H1 (cell line): ENCODE measurements around the gene SLC37A1. TPM values are rescaled to one million over a fixed set of nuclear protein-coding genes. Genes with fewer than 3 reads are reported as not detected.

Experiments used
- CTCF ChIA-PET: fragments of 300-600 bp; sonication (Branson Sonifier 250); formaldehyde crosslinking; loops from one replicate; lab custom pipeline; 2021; ENCODE audit not compliant: partially characterized antibody; lab: Charles Lee
- POLR2A ChIA-PET: fragments of 300-600 bp; sonication (Branson Sonifier 250); formaldehyde crosslinking; loops from one replicate; lab custom pipeline; 2021; ENCODE audit warnings: inconsistent platforms; ENCODE audit not compliant: partially characterized antibody; lab: Charles Lee
- DNase-seq, 2 experiments: peaks; one replicate each; pipeline versions ENCODE4 v3.0.0 to v3.0.0-alpha.2; 2010 to 2022; ENCODE audit warnings: low spot score in 2 of 2, low read depth in 1 of 2, mixed read lengths in 1 of 2
- FAIRE-seq: peaks from 2 replicates; lab custom pipeline; 2011; peaks lifted over from hg19 to GRCh38; lab: Jason Lieb, UNC
- H2AFZ ChIP-seq: 2 replicates; pipeline ENCODE4 v1.8.1; 2012; ENCODE audit warnings: low read length, inconsistent platforms
- H2AK5ac ChIP-seq: 2 replicates; pipeline ENCODE4 v1.6.1; 2013; ENCODE audit warnings: low read depth, low read length
- H2BK120ac ChIP-seq: replicated peaks from 2 replicates; pipeline ENCODE3; 2013; ENCODE audit warnings: low read depth, low read length, inconsistent platforms
- H2BK12ac ChIP-seq: 2 replicates; pipeline ENCODE4 v1.6.1; 2013; ENCODE audit warnings: low read depth, low read length
- H2BK15ac ChIP-seq: 2 replicates; pipeline ENCODE4 v1.6.1; 2013; ENCODE audit warnings: low read length
- H2BK20ac ChIP-seq: 2 replicates; pipeline ENCODE4 v1.6.1; 2013; ENCODE audit warnings: low read length
- H2BK5ac ChIP-seq: 2 replicates; pipeline ENCODE4 v1.6.1; 2013; ENCODE audit warnings: low read depth, low read length
- H3K14ac ChIP-seq: 2 replicates; pipeline ENCODE4 v1.6.1; 2013; ENCODE audit warnings: inconsistent platforms; ENCODE audit not compliant: insufficient read length
- H3K18ac ChIP-seq: 2 replicates; pipeline ENCODE4 v1.6.1; 2013; ENCODE audit warnings: low read length; ENCODE audit errors: extremely low read depth
- H3K23ac ChIP-seq: 2 replicates; pipeline ENCODE4 v1.6.1; 2013; ENCODE audit warnings: inconsistent platforms; ENCODE audit not compliant: insufficient read length
- H3K23me2 ChIP-seq: 2 replicates; pipeline ENCODE4 v1.6.1; 2013; ENCODE audit warnings: low read depth, low read length
- H3K27ac ChIP-seq: 2 replicates; pipeline ENCODE4 v1.6.1; 2011; ENCODE audit warnings: low read depth, low read length, inconsistent platforms
- H3K27me3 ChIP-seq, 4 experiments: replicated peaks in 1 of 4; 1 replicate in 1 of 4; 2 replicates in 3 of 4; pipeline versions ENCODE4 v1.6.1 to v1.8.1; 2011 to 2013; ENCODE audit warnings: low read length in 3 of 4, mild to moderate bottlenecking in 3 of 4, inconsistent platforms in 2 of 4, mixed read lengths in 2 of 4, moderate library complexity in 1 of 4; ENCODE audit not compliant: control insufficient read depth in 3 of 4, insufficient read depth in 3 of 4; ENCODE audit errors: extremely low read depth in 1 of 4
- H3K36me3 ChIP-seq, 4 experiments: 2 replicates each; pipeline versions ENCODE4 v1.6.1 to v1.8.1; 2011 to 2013; ENCODE audit warnings: mild to moderate bottlenecking in 4 of 4, low read length in 3 of 4, moderate library complexity in 2 of 4, control low read depth in 1 of 4, inconsistent platforms in 1 of 4; ENCODE audit not compliant: insufficient read depth in 4 of 4, control insufficient read depth in 2 of 4
- H3K4ac ChIP-seq: replicated peaks from 2 replicates; pipeline ENCODE3; 2013; ENCODE audit warnings: low read length, low read depth, mixed read lengths, inconsistent platforms; ENCODE audit not compliant: insufficient read length
- H3K4me1 ChIP-seq, 4 experiments: replicated peaks in 1 of 4; 1 replicate in 1 of 4; 2 replicates in 3 of 4; pipeline versions ENCODE4 v1.6.1 to v1.8.1; 2011 to 2013; ENCODE audit warnings: low read length in 3 of 4, inconsistent platforms in 2 of 4, mixed read lengths in 1 of 4; ENCODE audit not compliant: insufficient read depth in 4 of 4, control insufficient read depth in 3 of 4
- H3K4me2 ChIP-seq, 2 experiments: 2 replicates each; pipeline versions ENCODE4 v1.6.1 to v1.8.1; 2011 to 2013; ENCODE audit warnings: low read depth in 2 of 2, low read length in 2 of 2, control low read depth in 1 of 2, inconsistent platforms in 1 of 2, mild to moderate bottlenecking in 1 of 2; ENCODE audit not compliant: insufficient read depth in 1 of 2
- H3K4me3 ChIP-seq, 4 experiments: fragments of 200-600, 300-600 bp in 1 of 4; sonication (generic), shearing (Covaris generic), sonication (Bioruptor Twin) in 1 of 4; 2 replicates each; pipeline versions ENCODE4 v1.5.1 to v1.8.1; 2011 to 2016; ENCODE audit warnings: low read length in 4 of 4, low read depth in 3 of 4, control low read depth in 2 of 4, inconsistent platforms in 2 of 4, mild to moderate bottlenecking in 2 of 4, mixed read lengths in 1 of 4, moderate library complexity in 1 of 4; ENCODE audit not compliant: insufficient read depth in 2 of 4; ENCODE audit errors: extremely low read depth in 1 of 4
- H3K56ac ChIP-seq: replicated peaks from 2 replicates; pipeline ENCODE3; 2013; ENCODE audit warnings: low read depth, mild to moderate bottlenecking, mixed read lengths, low read length, inconsistent platforms; ENCODE audit not compliant: insufficient read length
- H3K79me1 ChIP-seq: 2 replicates; pipeline ENCODE4 v1.6.1; 2013; ENCODE audit warnings: low read depth, low read length, control low read depth
- H3K79me2 ChIP-seq, 2 experiments: 2 replicates each; pipeline versions ENCODE4 v1.6.1 to v1.8.1; 2012 to 2013; ENCODE audit warnings: low read length in 2 of 2, mild to moderate bottlenecking in 2 of 2, inconsistent platforms in 1 of 2; ENCODE audit not compliant: insufficient read depth in 2 of 2, control insufficient read depth in 1 of 2
- H3K9ac ChIP-seq, 4 experiments: replicated peaks in 1 of 4; 1 replicate in 1 of 4; 2 replicates in 3 of 4; pipeline versions ENCODE4 v1.6.1 to v1.8.1; 2011 to 2013; ENCODE audit warnings: low read depth in 3 of 4, low read length in 3 of 4, control low read depth in 2 of 4, mild to moderate bottlenecking in 2 of 4, moderate library complexity in 2 of 4, inconsistent platforms in 1 of 4; ENCODE audit errors: extremely low read depth in 1 of 4
- H3K9me3 ChIP-seq, 2 experiments: 2 replicates each; pipeline versions ENCODE4 v1.6.1 to v1.8.1; 2012 to 2013; ENCODE audit warnings: mild to moderate bottlenecking in 2 of 2, moderate library complexity in 2 of 2, control low read depth in 1 of 2, inconsistent platforms in 1 of 2, low read depth in 1 of 2, low read length in 1 of 2, mixed read lengths in 1 of 2; ENCODE audit not compliant: insufficient read depth in 2 of 2
- H4K20me1 ChIP-seq, 2 experiments: replicated peaks in 1 of 2; 2 replicates each; pipeline versions ENCODE3 to v1.8.1; 2011 to 2013; ENCODE audit warnings: inconsistent platforms in 2 of 2, low read length in 2 of 2, mild to moderate bottlenecking in 1 of 2; ENCODE audit not compliant: insufficient read depth in 2 of 2, control insufficient read depth in 1 of 2
- H4K5ac ChIP-seq: 2 replicates; pipeline ENCODE4 v1.6.1; 2013; ENCODE audit warnings: low read length, low read depth, mixed read lengths, inconsistent platforms; ENCODE audit not compliant: insufficient read length
- H4K8ac ChIP-seq: 2 replicates; pipeline ENCODE4 v1.8.0; 2013; ENCODE audit warnings: mild to moderate bottlenecking, moderate library complexity, low read length, inconsistent platforms; ENCODE audit not compliant: insufficient read depth; ENCODE audit errors: extremely low read depth
- H4K91ac ChIP-seq: replicated peaks from 2 replicates; pipeline ENCODE3; 2013; ENCODE audit warnings: low read length, mixed read lengths, inconsistent platforms; ENCODE audit not compliant: insufficient read length
- FOSL1 ChIP-seq: IDR thresholded peaks from 2 replicates; pipeline ENCODE4 v1.6.1; 2011; ENCODE audit warnings: mild to moderate bottlenecking, low read depth, low read length, moderate library complexity; ENCODE audit not compliant: insufficient read depth
- HDAC6 ChIP-seq: IDR thresholded peaks from one replicate; pipeline ENCODE4 v1.7.1; 2012; ENCODE audit warnings: low read depth, mild to moderate bottlenecking, inconsistent platforms, low read length, moderate library complexity
- KDM1A ChIP-seq: fragments of 200-600, 300-600 bp; sonication (generic); IDR thresholded peaks from 2 replicates; pipeline ENCODE4 v1.7.1; 2016; ENCODE audit warnings: mild to moderate bottlenecking, low read length, borderline replicate concordance
- NRF1 ChIP-seq: IDR thresholded peaks from 2 replicates; pipeline ENCODE4 v1.6.1; 2011; ENCODE audit warnings: mild to moderate bottlenecking, low read depth, low read length, improper control_type of control experiment
- PHF8 ChIP-seq: fragments of 200-600 bp; sonication (generic); conservative IDR thresholded peaks from 2 replicates; pipeline ENCODE4 v1.7.1; 2012; ENCODE audit warnings: low read depth, mild to moderate bottlenecking, inconsistent platforms, low read length, moderate library complexity
- RAD21 ChIP-seq, 2 experiments: IDR thresholded peaks in 1 of 2; conservative IDR thresholded peaks in 1 of 2; 2 replicates each; pipeline ENCODE4 v1.6.1; 2011; ENCODE audit warnings: low read depth in 2 of 2, low read length in 2 of 2, improper control_type of control experiment in 1 of 2, inconsistent platforms in 1 of 2, mild to moderate bottlenecking in 1 of 2, moderate library complexity in 1 of 2
- SIRT6 ChIP-seq: IDR thresholded peaks from one replicate; pipeline ENCODE4 v1.7.1; 2012; ENCODE audit warnings: low read length, inconsistent platforms
- SIX5 ChIP-seq: IDR thresholded peaks from 2 replicates; pipeline ENCODE4 v1.6.1; 2011; ENCODE audit warnings: mild to moderate bottlenecking, low read depth, low read length
- polyA plus RNA-seq, 7 experiments: library from polyadenylated mRNA; depleted of rRNA in 3 of 7; stranded (reverse) in 5 of 7; unstranded in 2 of 7; fragments of >200 nt in 5 of 7; fragments of 200-250 nt in 2 of 7; gene quantifications; 1 replicate in 5 of 7; 2 replicates in 1 of 7; 4 replicates in 1 of 7; pipeline versions ENCODE4 v1.2.1 to v1.2.3, GENCODE V29; 2011 to 2013; ENCODE audit warnings: missing spikeins in 2 of 7, mixed read lengths in 2 of 7
- total RNA-seq: library from RNA; stranded (reverse); fragmentation: NEBNext Ultra II Directional; extraction: Animal tissue kit (Norgen Biotek cat#: 25700); gene quantifications from 2 replicates; pipeline ENCODE4 v1.2.1, GENCODE V29; 2021
- TF ChIP-seq, protein P1 (sequence below): IDR thresholded peaks from 2 replicates; pipeline ENCODE4 v1.6.1; 2011; ENCODE audit warnings: low read depth, mild to moderate bottlenecking, low read length; ENCODE audit not compliant: insufficient read depth
- TF ChIP-seq, protein P2 (sequence below): IDR thresholded peaks from 2 replicates; pipeline ENCODE4 v1.6.1; 2012; ENCODE audit warnings: inconsistent platforms
- TF ChIP-seq, protein P3 (sequence below), 3 experiments: IDR thresholded peaks; 1 replicate in 2 of 3; 2 replicates in 1 of 3; pipeline versions ENCODE4 v1.5.1 to v1.6.1; 2011; ENCODE audit warnings: low read length in 3 of 3, mild to moderate bottlenecking in 3 of 3, inconsistent platforms in 2 of 3, low read depth in 1 of 3, moderate library complexity in 1 of 3; ENCODE audit not compliant: insufficient read depth in 1 of 3; ENCODE audit errors: control extremely low read depth in 1 of 3

Gene SLC37A1
- total and polyA plus RNA-seq, 2 of the 8 experiments (the other 6 are each of a cell fraction or from before 2014, with no cell fraction given), result 15.6 to 30.9 TPM

DNA sequence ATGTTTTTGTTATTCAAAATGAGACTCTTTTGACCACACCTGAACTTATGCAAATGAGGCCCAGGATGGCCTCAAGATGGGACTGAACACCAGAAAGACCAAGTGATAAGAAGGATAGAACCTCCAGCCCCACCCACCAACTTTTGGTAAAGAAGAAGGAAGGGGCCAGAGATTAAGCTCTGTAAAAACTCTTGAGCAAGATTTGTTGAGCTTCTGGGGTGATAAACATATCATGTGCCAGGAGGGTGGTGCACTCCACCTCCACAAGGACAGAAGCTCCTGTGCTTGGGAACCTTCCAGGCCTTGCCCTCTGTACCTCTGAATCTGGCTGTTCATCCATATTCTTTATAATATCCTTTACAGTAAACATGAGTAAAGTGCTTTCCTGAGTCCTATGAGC lies 22.9 kb upstream of the SLC37A1 start:
- no peaks in the 10 kb centered on the region for H3K36me3 ChIP-seq
- H3K27ac ChIP-seq, result no peak overlapping the region
- H2BK20ac ChIP-seq, result no peak overlapping the region
- no peaks in the 10 kb centered on the region for H3K9me3 ChIP-seq
- no peak overlapping the region for H4K8ac ChIP-seq
- H2BK5ac ChIP-seq, result no peak overlapping the region
- H2BK12ac ChIP-seq, result no peak overlapping the region
- no peak overlapping the region for H3K14ac ChIP-seq
- H4K91ac ChIP-seq, result no peak overlapping the region
- H3K4ac ChIP-seq, result no peak overlapping the region
- H3K4me2 ChIP-seq, result no peak overlapping the region
- H3K23me2 ChIP-seq, result peaks cover 4% of the 10 kb centered on the region; the same call in 1 of the 2 replicates
- H3K79me1 ChIP-seq, result no peaks in the 10 kb centered on the region
- no peak overlapping the region for H4K5ac ChIP-seq
- no peak overlapping the region for H3K56ac ChIP-seq
- H3K4me1 ChIP-seq, result peaks cover 0 to 3% (median 0%) of the 10 kb centered on the region in 4 experiments; a peak in 2 of 7 replicates
- no peak overlapping the region for H3K4me3 ChIP-seq
- FAIRE-seq (no peak), DNase-seq (no peak)
- POLR2A ChIA-PET, result no interaction called here
- no peak overlapping the region for H2AK5ac ChIP-seq
- no peak overlapping the region for H3K18ac ChIP-seq
- H4K20me1 ChIP-seq, result no peaks in the 10 kb centered on the region
- no peak overlapping the region for H2BK15ac ChIP-seq
- H3K9ac ChIP-seq, result no peak overlapping the region
- peaks cover 0 to 5% (median 4%) of the 10 kb centered on the region in 4 experiments; a peak in 2 of 7 replicates for H3K27me3 ChIP-seq
- no peak overlapping the region for H2BK120ac ChIP-seq
- no peak overlapping the region for H3K23ac ChIP-seq
- H2AFZ ChIP-seq, result no peak overlapping the region
- CTCF ChIA-PET, result interaction anchor here (1.2 kb wide), 1 partner anchor 23 kb away, joined by 10 read pairs; no protein-coding TSS in a partner anchor
- H3K79me2 ChIP-seq, result no peaks in the 10 kb centered on the region
- TF ChIP-seq, protein P1, sequence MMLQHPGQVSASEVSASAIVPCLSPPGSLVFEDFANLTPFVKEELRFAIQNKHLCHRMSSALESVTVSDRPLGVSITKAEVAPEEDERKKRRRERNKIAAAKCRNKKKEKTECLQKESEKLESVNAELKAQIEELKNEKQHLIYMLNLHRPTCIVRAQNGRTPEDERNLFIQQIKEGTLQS, result no peak
- no peak for TF ChIP-seq PHF8
- no peak for TF ChIP-seq SIX5
- TF ChIP-seq, protein P2, sequence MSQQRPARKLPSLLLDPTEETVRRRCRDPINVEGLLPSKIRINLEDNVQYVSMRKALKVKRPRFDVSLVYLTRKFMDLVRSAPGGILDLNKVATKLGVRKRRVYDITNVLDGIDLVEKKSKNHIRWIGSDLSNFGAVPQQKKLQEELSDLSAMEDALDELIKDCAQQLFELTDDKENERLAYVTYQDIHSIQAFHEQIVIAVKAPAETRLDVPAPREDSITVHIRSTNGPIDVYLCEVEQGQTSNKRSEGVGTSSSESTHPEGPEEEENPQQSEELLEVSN, result no peak
- no peak for TF ChIP-seq NRF1
- no peak for TF ChIP-seq FOSL1
- no peak for TF ChIP-seq KDM1A
- TF ChIP-seq SIRT6, result no peak
- no peak for TF ChIP-seq HDAC6
- TF ChIP-seq, protein P3, sequence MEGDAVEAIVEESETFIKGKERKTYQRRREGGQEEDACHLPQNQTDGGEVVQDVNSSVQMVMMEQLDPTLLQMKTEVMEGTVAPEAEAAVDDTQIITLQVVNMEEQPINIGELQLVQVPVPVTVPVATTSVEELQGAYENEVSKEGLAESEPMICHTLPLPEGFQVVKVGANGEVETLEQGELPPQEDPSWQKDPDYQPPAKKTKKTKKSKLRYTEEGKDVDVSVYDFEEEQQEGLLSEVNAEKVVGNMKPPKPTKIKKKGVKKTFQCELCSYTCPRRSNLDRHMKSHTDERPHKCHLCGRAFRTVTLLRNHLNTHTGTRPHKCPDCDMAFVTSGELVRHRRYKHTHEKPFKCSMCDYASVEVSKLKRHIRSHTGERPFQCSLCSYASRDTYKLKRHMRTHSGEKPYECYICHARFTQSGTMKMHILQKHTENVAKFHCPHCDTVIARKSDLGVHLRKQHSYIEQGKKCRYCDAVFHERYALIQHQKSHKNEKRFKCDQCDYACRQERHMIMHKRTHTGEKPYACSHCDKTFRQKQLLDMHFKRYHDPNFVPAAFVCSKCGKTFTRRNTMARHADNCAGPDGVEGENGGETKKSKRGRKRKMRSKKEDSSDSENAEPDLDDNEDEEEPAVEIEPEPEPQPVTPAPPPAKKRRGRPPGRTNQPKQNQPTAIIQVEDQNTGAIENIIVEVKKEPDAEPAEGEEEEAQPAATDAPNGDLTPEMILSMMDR (IDR thresholded peaks at IDR 0.05; ENCODE audit: control extremely low read depth in 1 of 3, insufficient read depth in 1 of 3, low read depth in 1 of 3, low read length in 3 of 3), result no peak
- no peak for TF ChIP-seq RAD21 (IDR thresholded peaks at IDR 0.05 in 1 of 2, conservative IDR thresholded peaks at IDR 0.05 in 1 of 2; ENCODE audit: low read depth in 2 of 2, low read length in 2 of 2)
